ENCODE measurements around the gene SORCS2. TPM values are rescaled to one million over a fixed set of nuclear protein-coding genes. Genes with fewer than 3 reads are reported as not detected.

SORCS2 gene
- total RNA-seq, 1 donor from 2014 or later = 13.8 TPM

DNA sequence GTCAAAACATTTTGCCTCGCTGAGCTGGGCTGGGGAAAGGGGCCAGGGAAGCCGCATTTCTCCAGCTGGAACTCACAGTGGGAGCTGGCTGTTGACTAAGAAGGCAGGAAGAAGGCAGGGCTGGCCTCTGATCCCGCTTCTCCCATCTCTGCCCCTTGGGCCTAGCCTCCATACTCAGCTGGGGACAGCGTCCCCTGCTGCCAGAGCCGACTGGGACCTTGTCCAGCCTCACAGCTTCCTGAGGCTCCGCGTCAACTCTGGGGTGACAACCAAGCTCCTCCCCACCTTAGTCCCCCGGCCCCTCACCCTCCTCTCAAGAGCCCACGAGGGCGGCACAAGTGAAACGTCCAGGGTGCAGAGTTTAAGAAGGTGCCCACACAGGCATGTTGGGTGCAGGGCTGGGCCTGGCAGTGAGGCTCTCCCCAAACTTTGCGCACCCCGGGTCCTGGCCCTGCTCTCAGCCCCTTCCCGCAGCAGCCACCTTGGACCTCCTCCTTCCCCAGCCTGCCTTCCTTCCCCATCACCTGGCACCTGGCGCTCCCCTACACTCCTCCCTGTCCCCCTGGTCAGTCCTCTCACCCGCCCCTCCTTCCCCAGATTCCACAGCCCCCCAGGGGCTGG, 141.6 kb downstream of the SORCS2 start:
- Histone ChIP-seq H3K27me3 (ENCODE audit: insufficient read depth, low read length) (no peaks in the 10 kb centered on the region), H4K20me1 (ENCODE audit: insufficient read depth, low read length) (peaks cover 14% of the 10 kb centered on the region), H3K27ac (ENCODE audit: low read depth, low read length) (no peak overlapping the region), H3K36me3 (ENCODE audit: insufficient read depth, low read length) (no peaks in the 10 kb centered on the region), H3K79me2 (ENCODE audit: insufficient read depth, low read length) (no peaks in the 10 kb centered on the region), H3K9ac (ENCODE audit: low read length) (no peak overlapping the region), H3K9me3 (ENCODE audit: insufficient read depth, low read depth, low read length) (no peaks in the 10 kb centered on the region), H3K4me3 (ENCODE audit: insufficient read depth, low read depth, low read length) (no peak overlapping the region), H2AFZ (ENCODE audit: low read depth, low read length) (no peak overlapping the region), H3K4me2 (ENCODE audit: low read length) (peak overlapping the region; percentile 5), H3K4me1 (ENCODE audit: insufficient read depth, low read length) (peaks cover 38% of the 10 kb centered on the region)
- Mint-ChIP-seq H3K4me3 (ENCODE audit: unreplicated experiment) (no peak overlapping the region), H3K4me1 (ENCODE audit: low read depth, unreplicated experiment) (peaks cover 34% of the 10 kb centered on the region), H3K27ac (ENCODE audit: unreplicated experiment) (no peak overlapping the region), H3K27me3 (ENCODE audit: low read depth, unreplicated experiment) (peaks cover 18% of the 10 kb centered on the region), H3K9me3 (ENCODE audit: unreplicated experiment) (peaks cover 3% of the 10 kb centered on the region), H3K36me3 (ENCODE audit: low read depth, unreplicated experiment) (peaks cover 5% of the 10 kb centered on the region)
- no peak for DNase-seq (ENCODE audit: low read depth)
- no peak for FAIRE-seq
- TF ChIP-seq EZH2 (IDR thresholded peaks at IDR 0.05; ENCODE audit: insufficient read depth, low read length) = no peak
- TF ChIP-seq, protein P1, sequence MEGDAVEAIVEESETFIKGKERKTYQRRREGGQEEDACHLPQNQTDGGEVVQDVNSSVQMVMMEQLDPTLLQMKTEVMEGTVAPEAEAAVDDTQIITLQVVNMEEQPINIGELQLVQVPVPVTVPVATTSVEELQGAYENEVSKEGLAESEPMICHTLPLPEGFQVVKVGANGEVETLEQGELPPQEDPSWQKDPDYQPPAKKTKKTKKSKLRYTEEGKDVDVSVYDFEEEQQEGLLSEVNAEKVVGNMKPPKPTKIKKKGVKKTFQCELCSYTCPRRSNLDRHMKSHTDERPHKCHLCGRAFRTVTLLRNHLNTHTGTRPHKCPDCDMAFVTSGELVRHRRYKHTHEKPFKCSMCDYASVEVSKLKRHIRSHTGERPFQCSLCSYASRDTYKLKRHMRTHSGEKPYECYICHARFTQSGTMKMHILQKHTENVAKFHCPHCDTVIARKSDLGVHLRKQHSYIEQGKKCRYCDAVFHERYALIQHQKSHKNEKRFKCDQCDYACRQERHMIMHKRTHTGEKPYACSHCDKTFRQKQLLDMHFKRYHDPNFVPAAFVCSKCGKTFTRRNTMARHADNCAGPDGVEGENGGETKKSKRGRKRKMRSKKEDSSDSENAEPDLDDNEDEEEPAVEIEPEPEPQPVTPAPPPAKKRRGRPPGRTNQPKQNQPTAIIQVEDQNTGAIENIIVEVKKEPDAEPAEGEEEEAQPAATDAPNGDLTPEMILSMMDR (IDR thresholded peaks at IDR 0.05; ENCODE audit: insufficient read depth, low read depth, low read length) = no peak

DNA sequence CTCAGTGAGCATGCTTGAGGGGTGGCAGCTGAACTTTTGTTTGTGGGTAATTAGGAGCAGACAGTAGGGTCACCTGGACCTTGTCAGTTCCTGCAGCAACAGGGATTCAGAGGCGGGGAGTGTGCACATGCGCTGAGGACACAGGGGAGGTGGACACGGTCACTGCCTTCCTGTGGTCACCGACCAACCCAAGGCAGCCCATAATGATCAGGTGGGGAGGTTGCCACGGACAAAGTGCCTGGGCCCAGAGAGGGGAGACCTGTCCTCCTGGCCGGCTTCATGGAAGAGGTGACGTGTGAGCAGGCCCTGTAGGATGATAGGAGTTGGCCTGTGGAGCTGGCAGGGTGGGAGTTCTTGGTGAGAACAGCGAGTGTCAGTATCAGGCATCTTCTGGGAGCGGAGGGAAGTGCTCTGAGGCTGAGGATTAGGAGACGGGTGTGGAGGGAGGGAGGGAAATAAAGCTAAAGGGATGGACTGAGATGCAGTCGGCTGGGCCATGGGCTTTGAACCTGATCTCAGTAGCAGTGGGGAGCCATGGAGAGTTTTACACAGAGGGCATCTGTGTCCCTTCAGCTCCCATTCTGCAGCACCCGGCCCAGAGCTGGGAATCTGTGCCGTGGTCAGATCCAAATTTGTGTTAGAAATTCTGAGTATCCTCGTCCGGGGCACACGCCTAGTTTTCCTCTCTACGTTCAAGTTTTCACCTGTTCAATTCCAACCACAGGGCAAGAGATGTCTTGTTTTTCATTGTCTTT, 142.4 kb downstream of the SORCS2 start:
- Mint-ChIP-seq H3K9me3 (ENCODE audit: unreplicated experiment) (peaks cover 3% of the 10 kb centered on the region), H3K27ac (ENCODE audit: unreplicated experiment) (peak overlapping the region; percentile 41), H3K4me1 (ENCODE audit: low read depth, unreplicated experiment) (peaks cover 26% of the 10 kb centered on the region), H3K36me3 (ENCODE audit: low read depth, unreplicated experiment) (peaks cover 9% of the 10 kb centered on the region), H3K27me3 (ENCODE audit: low read depth, unreplicated experiment) (peaks cover 18% of the 10 kb centered on the region), H3K4me3 (ENCODE audit: unreplicated experiment) (no peak overlapping the region)
- Histone ChIP-seq H3K79me2 (ENCODE audit: insufficient read depth, low read length) (no peaks in the 10 kb centered on the region), H4K20me1 (ENCODE audit: insufficient read depth, low read length) (peaks cover 14% of the 10 kb centered on the region), H3K27me3 (ENCODE audit: insufficient read depth, low read length) (no peaks in the 10 kb centered on the region), H3K4me3 (ENCODE audit: insufficient read depth, low read depth, low read length) (no peak overlapping the region), H2AFZ (ENCODE audit: low read depth, low read length) (no peak overlapping the region), H3K36me3 (ENCODE audit: insufficient read depth, low read length) (no peaks in the 10 kb centered on the region), H3K4me1 (ENCODE audit: insufficient read depth, low read length) (peaks cover 30% of the 10 kb centered on the region), H3K9ac (ENCODE audit: low read length) (no peak overlapping the region), H3K27ac (ENCODE audit: low read depth, low read length) (no peak overlapping the region), H3K9me3 (ENCODE audit: insufficient read depth, low read depth, low read length) (peaks cover 4% of the 10 kb centered on the region), H3K4me2 (ENCODE audit: low read length) (no peak overlapping the region)
- DNase-seq (ENCODE audit: low read depth) = no peak
- no peak for FAIRE-seq
- TF ChIP-seq EZH2 (IDR thresholded peaks at IDR 0.05; ENCODE audit: insufficient read depth, low read length) = no peak
- TF ChIP-seq, protein P1 (IDR thresholded peaks at IDR 0.05; ENCODE audit: insufficient read depth, low read depth, low read length) = no peak

Data from astrocyte (in vitro differentiated cells and primary cell).